ENCODE results near the gene ME2.
"Not testable (repeated sequence)": the region's sequence is repeated elsewhere in the genome, so short reads cannot be mapped to it uniquely, and the experiment has no call there.

Gene ME2

DNA sequence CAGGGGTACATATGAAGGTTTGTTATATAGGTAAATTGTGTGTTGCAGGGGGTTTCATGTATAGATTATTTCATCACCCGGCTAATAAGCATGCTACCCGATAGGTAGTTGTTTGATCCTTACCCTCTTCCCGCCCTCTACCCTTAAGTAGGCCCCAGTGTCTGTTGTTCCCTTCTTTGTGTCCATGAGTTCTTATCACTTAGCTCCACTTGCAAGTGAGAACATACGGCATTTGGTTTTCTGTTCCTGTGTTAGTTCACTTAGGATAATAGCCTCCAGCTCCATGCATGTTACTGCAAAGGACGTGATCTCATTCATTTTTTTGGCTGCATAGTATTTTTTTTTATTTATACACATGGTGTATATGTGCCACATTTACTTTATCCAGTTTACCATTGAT is 54.8 kb downstream of the ME2 start:
- no peak overlapping the region for H3K27ac ChIP-seq
- TF ChIP-seq, protein P1, sequence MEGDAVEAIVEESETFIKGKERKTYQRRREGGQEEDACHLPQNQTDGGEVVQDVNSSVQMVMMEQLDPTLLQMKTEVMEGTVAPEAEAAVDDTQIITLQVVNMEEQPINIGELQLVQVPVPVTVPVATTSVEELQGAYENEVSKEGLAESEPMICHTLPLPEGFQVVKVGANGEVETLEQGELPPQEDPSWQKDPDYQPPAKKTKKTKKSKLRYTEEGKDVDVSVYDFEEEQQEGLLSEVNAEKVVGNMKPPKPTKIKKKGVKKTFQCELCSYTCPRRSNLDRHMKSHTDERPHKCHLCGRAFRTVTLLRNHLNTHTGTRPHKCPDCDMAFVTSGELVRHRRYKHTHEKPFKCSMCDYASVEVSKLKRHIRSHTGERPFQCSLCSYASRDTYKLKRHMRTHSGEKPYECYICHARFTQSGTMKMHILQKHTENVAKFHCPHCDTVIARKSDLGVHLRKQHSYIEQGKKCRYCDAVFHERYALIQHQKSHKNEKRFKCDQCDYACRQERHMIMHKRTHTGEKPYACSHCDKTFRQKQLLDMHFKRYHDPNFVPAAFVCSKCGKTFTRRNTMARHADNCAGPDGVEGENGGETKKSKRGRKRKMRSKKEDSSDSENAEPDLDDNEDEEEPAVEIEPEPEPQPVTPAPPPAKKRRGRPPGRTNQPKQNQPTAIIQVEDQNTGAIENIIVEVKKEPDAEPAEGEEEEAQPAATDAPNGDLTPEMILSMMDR (conservative IDR thresholded peaks at IDR 0.05; ENCODE audit: low read depth) = no peak
- ChIA-PET POLR2A (ENCODE audit: low non-redundant PET) (no interaction called here), CTCF (interaction anchor here (0.8 kb wide), 1 partner anchor 118 kb away, joined by 3 read pairs; no protein-coding TSS in a partner anchor)
- DNase-seq (ENCODE audit: low spot score) = no peak

DNA sequence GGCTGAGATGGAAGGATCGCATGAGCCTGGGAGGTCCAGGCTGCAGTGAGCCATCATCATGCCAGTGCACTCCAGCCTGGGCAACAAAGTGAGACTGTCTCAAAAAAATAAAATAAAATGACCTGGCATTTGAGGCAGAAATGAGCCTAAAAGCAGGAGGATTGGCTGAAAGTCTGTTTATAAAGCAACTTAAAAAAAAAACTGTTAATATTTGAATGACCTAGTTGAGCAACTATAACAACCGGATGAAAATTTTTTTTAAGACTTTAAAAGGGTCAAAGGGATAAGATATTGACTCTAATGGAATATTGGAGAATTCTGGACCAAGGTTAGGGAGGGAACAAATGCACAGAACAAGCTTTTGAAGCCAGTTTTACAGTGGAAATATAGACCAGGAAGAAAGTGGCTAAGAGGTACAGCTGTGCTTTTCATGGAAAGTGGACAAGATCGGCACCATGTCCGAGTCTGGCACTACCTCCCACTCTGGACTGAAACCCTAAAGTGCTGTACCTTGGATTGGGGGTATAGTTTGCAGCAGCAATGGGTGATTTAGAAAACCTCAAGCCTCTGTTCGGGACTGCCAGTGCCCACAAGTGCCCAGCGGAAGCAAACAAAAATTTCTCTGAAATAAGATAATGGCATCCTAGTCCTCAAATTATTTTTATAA is 55.8 kb downstream of the ME2 start:
- ChIA-PET POLR2A (ENCODE audit: low non-redundant PET) (no interaction called here), CTCF (interaction anchor here (0.8 kb wide), 1 partner anchor 117 kb away, joined by 3 read pairs; no protein-coding TSS in a partner anchor)
- no peak overlapping the region for H3K27ac ChIP-seq
- TF ChIP-seq, protein P1 (conservative IDR thresholded peaks at IDR 0.05; ENCODE audit: low read depth) = no peak
- DNase-seq (ENCODE audit: low spot score) = no peak

GRCh38 chr18:50935493-50936191 is 56.7 kb downstream of the ME2 start:
- ChIA-PET POLR2A (ENCODE audit: low non-redundant PET) (no interaction called here), CTCF (no interaction called here)
- no peak for DNase-seq (ENCODE audit: low spot score)
- no peak overlapping the region for H3K27ac ChIP-seq
- TF ChIP-seq, protein P1 (conservative IDR thresholded peaks at IDR 0.05; ENCODE audit: low read depth) = no peak

DNA sequence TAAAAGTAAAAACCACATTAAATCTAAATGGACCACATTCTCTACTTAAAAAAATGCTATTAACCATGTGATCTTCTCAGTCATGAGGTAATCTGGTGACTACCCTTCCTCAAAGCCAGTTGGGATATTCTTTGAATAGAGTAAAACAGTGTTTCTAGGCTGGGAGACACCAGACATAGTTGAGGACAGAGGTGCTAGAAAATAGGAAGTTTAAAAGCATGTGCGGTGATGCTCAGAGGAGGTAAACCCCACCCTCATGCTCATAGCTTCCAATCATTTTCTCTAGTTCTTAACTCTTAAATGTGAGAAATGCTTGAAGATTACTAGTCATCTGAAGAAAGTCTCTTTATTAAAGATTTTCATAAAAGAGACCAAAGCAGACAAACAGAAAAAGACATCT is 58.3 kb downstream of the ME2 start:
- CTCF ChIA-PET = no interaction called here

DNA sequence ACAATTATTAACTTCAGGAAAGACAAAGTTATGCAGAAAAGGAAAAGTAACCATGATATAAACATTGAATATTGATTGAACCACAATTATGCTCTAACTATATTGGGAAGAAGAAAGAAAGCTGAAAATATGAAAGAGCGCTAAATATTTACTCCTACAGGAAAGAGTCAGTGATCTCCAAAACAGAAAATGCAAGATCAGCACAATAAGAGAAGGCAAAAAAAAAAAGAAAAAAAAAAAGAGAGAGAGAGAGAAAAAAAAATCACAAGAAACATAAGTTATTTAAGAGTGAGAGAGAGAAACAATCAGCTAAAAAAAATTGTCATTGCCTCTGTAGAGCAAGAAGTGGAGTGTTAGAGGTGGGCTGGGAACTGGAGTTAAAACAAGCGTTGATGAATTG is 60.0 kb downstream of the ME2 start:
- POLR2A ChIA-PET (ENCODE audit: low non-redundant PET) = no interaction called here
- TF ChIP-seq, protein P1 (conservative IDR thresholded peaks at IDR 0.05; ENCODE audit: low read depth) = no peak
- H3K27ac ChIP-seq = no peak overlapping the region
- CTCF ChIA-PET = interaction anchor here (0.5 kb wide), 1 partner anchor 1843 kb away, joined by 5 read pairs; no protein-coding TSS in a partner anchor
- no peak for DNase-seq (ENCODE audit: low spot score)

More for the DNA sequence above, 58.3 kb downstream of the ME2 start:
- DNase-seq (ENCODE audit: low spot score) = no peak
- TF ChIP-seq, protein P1 (conservative IDR thresholded peaks at IDR 0.05; ENCODE audit: low read depth) = no peak
- no peak overlapping the region for H3K27ac ChIP-seq
- POLR2A ChIA-PET (ENCODE audit: low non-redundant PET) = no interaction called here

DNA sequence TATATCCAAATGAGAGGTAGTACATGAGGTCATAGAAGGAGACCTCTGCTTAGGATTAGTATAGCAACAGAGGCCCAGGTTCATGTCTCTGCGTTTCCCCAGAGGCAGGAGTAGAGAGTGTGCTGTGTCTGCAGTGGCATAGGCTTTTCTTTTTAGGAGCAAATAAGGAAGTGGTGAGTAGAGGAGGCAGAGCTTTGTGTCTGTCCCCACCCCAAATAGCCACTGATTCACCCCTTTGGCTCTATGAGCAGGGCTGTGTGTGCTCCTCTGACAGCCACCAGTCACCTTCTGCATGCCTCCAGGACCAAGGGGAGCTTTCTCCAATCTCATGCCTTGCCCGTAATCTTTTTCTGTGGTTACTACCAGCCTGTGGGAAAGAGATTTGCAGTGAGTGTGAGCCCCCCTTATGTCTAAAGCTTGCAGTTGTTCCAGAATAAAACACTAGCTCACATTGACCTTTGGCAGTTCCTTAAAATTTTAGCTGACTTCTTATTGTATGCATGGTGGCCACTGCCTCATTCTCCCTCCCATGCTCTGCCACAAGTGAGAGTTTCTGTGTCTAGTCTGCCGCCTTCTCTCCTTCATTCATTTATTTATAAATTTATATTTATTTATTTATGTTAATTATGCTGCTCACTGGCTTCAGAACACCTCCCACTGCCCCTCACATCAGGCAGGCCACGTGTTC is 65.5 kb downstream of the ME2 start:
- CTCF ChIA-PET = interaction anchor here (0.6 kb wide), 1 partner anchor 111 kb away, joined by 3 read pairs; no protein-coding TSS in a partner anchor
- DNase-seq (ENCODE audit: low spot score) = no peak
- TF ChIP-seq, protein P1 (conservative IDR thresholded peaks at IDR 0.05; ENCODE audit: low read depth) = no peak

DNA sequence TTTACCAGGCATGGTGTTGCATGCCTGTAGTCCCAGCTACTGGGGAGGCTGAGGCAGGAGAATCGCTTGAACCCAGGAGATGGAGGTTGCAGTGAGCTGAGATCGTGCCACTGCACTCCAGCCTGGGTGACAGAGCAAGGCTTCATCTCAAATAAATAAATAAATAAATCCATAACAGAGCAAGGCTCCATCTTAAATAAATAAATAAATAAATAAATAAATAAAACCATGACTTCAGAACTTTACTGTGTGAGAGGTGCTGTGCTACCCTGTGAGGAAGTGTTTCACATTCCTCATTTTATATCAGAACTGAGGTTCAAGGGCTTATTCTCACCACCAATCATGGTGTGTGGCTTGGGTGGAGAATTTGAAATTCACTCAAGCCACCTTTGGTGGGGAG is 67.0 kb downstream of the ME2 start:
- POLR2A ChIA-PET (ENCODE audit: low non-redundant PET); DNase-seq (ENCODE audit: low spot score); CTCF ChIA-PET; H3K27ac ChIP-seq: not testable (repeated sequence)

More for the DNA sequence above, 65.5 kb downstream of the ME2 start:
- no peak overlapping the region for H3K27ac ChIP-seq
- POLR2A ChIA-PET (ENCODE audit: low non-redundant PET) = no interaction called here
